Nephron progenitor cell (in vitro differentiated cells): Measurements from ENCODE around the gene ECE1.

Experiments
- DNase-seq: peaks from one replicate; pipeline ENCODE4 v3.0.0; 2021
- H3K27ac Mint-ChIP-seq: 2 replicates; pipeline ENCODE4 v1.8.0; 2021; ENCODE audit warnings: mild to moderate bottlenecking, moderate library complexity, mixed read lengths
- H3K27me3 Mint-ChIP-seq: 2 replicates; pipeline ENCODE4 v1.8.0; 2021; ENCODE audit warnings: mild to moderate bottlenecking, low read depth, mixed read lengths; ENCODE audit not compliant: poor library complexity
- H3K36me3 Mint-ChIP-seq: 2 replicates; pipeline ENCODE4 v1.8.0; 2021; ENCODE audit warnings: low read depth, mixed read lengths
- H3K4me1 Mint-ChIP-seq: 2 replicates; pipeline ENCODE4 v1.8.0; 2021; ENCODE audit warnings: mixed read lengths
- H3K4me3 Mint-ChIP-seq: 2 replicates; pipeline ENCODE4 v1.8.0; 2021; ENCODE audit warnings: mild to moderate bottlenecking, moderate library complexity, mixed read lengths
- H3K9me3 Mint-ChIP-seq: 2 replicates; pipeline ENCODE4 v1.8.0; 2021; ENCODE audit warnings: mild to moderate bottlenecking, moderate library complexity, mixed read lengths
- CTCF ChIP-seq: fragments of 200-600 bp; sonication (generic); IDR thresholded peaks from 2 replicates; pipeline ENCODE4 v1.5.0; 2021; ENCODE audit warnings: antibody characterized with exemption

The ECE1 gene

GRCh38 chr1:21289700-21290545 is at the start of gene ECE1:
Gene ECE1, minus strand, starts transcription at chr1:21290463. Its CDS starts 49 bp downstream, at chr1:21290414.
- Mint-ChIP-seq H3K9me3 (no peaks in the 10 kb centered on the region), H3K27me3 (peaks cover 11% of the 10 kb centered on the region), H3K27ac (peak within 1 kb of the TSS; percentile 22), H3K4me1 (peaks cover 37% of the 10 kb centered on the region), H3K4me3 (peak within 1 kb of the TSS; percentile 84), H3K36me3 (no peaks in the 10 kb centered on the region)
- DNase-seq, result peak; percentile 76
- TF ChIP-seq CTCF, result no peak

DNA sequence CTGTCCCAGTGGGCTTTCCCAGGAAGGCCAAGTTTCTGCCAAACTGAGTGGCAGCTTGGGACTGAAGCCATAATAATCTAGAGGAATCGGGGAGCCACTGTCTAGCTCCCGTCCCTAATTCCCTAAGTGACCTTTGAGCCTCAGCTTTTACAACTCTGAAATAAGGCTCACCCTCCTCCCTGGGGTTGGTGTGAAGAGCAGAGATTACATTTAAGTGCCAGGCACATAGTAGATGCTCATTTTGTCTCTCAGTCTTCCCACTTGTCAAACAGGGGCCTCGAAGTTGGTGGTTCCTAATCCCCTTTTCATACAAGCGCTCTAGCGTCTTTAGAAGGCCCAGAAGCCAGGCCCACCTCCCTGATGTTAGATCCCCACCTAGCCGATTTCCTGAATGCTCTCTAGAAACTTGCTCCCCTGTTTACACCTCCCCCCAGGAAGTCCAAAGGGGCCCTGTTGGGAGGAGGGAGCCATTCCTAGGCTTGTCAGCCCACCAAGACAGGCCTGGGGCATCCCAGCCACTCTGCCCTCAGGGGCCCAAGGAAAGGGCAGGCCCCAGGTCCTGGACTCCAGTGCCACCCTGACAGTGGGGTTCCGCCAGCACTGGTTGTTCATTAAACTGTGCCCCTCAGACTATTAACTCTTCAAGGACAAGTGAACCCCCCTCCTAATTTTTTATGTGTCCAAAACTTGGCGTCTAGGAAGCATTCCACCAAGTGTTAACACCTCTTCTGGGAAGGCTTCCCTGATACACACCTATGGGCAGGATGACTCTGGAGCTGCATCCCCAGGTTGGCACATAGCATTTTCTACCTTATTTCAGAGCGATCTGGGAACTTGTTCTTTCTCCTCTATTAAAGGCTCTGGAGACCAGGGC is 49.3 kb upstream of the ECE1 start:
- no peaks in the 10 kb centered on the region for H3K36me3 Mint-ChIP-seq
- peaks cover 90% of the 10 kb centered on the region for H3K4me1 Mint-ChIP-seq
- no peak overlapping the region for H3K4me3 Mint-ChIP-seq
- no peaks in the 10 kb centered on the region for H3K9me3 Mint-ChIP-seq
- peaks cover 34% of the 10 kb centered on the region for H3K27me3 Mint-ChIP-seq
- no peak for DNase-seq
- no peak for TF ChIP-seq CTCF
- no peak overlapping the region for H3K27ac Mint-ChIP-seq

DNA sequence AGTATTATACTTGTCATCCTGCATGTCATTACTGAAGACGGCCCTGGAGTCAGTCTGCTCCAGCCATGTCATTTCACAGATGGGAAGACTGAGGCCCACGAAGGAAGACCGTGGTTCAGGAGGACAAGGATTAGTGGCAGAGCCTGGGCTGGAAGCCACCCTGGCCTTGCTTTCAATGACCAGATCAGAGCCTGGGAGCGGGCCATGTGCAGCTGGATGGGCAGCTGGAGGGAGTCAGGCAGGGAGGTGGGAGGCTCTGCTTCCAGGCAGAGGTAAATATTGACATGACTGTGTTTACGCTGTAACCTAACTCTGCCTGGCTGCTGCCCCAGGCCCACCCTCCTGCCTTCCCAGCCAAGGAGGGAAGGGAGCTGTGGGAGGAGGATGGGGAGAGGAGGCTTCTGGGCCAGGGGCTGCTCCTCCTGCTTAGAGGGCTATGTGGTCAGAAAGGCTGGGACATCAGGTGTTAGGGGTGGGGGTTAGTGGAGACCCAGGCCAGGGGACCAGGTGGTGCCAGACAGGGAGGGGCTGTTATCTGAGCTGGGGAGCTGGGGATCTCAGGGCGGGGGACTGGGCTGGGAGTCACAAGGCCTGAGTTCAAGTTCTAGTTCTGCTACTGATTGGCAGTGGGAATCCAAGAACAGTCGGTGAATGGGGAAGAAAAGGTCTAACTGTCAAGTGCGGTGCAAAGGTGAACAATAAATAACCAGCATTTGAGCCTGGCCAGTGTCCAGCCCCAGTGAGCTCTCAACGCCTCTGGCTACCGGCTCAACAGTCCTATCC is 48.5 kb upstream of the ECE1 start:
- H3K36me3 Mint-ChIP-seq, result no peaks in the 10 kb centered on the region
- H3K27me3 Mint-ChIP-seq, result peaks cover 30% of the 10 kb centered on the region
- no peak overlapping the region for H3K4me3 Mint-ChIP-seq
- peaks cover 94% of the 10 kb centered on the region for H3K4me1 Mint-ChIP-seq
- H3K9me3 Mint-ChIP-seq, result no peaks in the 10 kb centered on the region
- no peak for TF ChIP-seq CTCF
- DNase-seq, result peak; percentile 67
- peak overlapping the region; percentile 89 for H3K27ac Mint-ChIP-seq

DNA sequence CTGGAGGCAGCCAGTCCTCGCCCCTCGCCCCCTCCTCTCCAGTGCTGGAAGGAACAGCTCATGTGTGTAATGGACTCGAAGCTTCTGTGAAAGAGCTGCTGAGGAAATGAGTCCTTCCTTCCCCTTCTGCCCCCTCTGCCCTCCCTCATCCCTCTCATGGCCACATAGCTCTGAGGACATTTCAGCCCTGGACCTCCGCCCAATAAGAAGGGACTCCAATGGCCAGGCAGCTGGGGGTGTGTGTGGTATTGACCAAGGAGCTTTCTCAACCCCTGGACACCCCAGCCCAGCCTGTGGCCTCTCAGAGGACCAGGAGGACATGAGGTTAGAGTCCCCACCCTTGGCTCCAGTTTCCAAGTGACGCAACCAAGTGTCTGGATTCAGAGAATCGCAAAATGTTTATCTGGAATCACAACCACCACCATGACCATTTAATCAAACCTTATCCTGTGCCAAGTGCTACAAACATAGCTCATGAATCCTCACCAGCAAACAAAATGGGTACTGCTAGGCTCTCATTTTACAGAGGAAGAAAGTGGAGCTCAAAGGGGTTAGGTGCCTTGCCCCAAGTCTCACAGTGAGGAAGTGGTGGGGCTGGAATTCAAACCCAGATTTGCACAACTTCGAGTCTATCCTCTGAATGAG is 47.8 kb upstream of the ECE1 start:
- DNase-seq, result no peak

More for the DNA sequence above, 47.8 kb upstream of the ECE1 start:
- H3K4me1 Mint-ChIP-seq, result peaks cover 90% of the 10 kb centered on the region
- H3K9me3 Mint-ChIP-seq, result no peaks in the 10 kb centered on the region
- no peak overlapping the region for H3K27ac Mint-ChIP-seq
- no peaks in the 10 kb centered on the region for H3K36me3 Mint-ChIP-seq
- H3K4me3 Mint-ChIP-seq, result no peak overlapping the region
- peaks cover 23% of the 10 kb centered on the region for H3K27me3 Mint-ChIP-seq
- TF ChIP-seq CTCF, result no peak
